GM12878 (cell line): ENCODE data around the gene CYB5A. TPM values are rescaled to one million over a fixed set of nuclear protein-coding genes. Genes with fewer than 3 reads are reported as not detected.

Source experiments
- ATAC-seq: fragments of 200-7000 bp; cut with Tn5 transposase; 3 replicates; pipeline ENCODE4 v1.9.1; 2020; ENCODE audit warnings: mild to moderate bottlenecking, moderate library complexity
- BruUV-seq: library from RNA; stranded (reverse); fragments of 400-500 nt; replicated peaks from 2 replicates; lab custom pipeline; 2021; lab: Mats Ljungman, UMichigan
- CTCF ChIA-PET: fragments of 300-600 bp; sonication (Branson Sonifier 250); formaldehyde crosslinking; extraction: SDS; loops from one replicate; lab custom pipeline; 2021; ENCODE audit warnings: inconsistent platforms; lab: Yijun Ruan, JAX
- POLR2A ChIA-PET: fragments of 350-600 bp; formaldehyde crosslinking; extraction: SDS; loops from one replicate; lab custom pipeline; 2021; ENCODE audit warnings: inconsistent platforms; lab: Charles Lee
- RAD21 ChIA-PET: fragments of 300-600 bp; sonication (Branson Sonifier 250); formaldehyde crosslinking; loops from one replicate; lab custom pipeline; 2023; ENCODE audit warnings: antibody characterized with exemption; ENCODE audit not compliant: unreplicated experiment; lab: Charles Lee
- SMC1A ChIA-PET: fragments of 300-600 bp; sonication (Branson Sonifier 250); formaldehyde crosslinking; loops from one replicate; lab custom pipeline; 2023; ENCODE audit not compliant: unreplicated experiment, uncharacterized antibody; lab: Charles Lee
- DNase-seq: peaks from one replicate; pipeline ENCODE4 v3.0.0-alpha.2; 2011; ENCODE audit warnings: low read depth, low spot score
- FAIRE-seq: peaks from 3 replicates; lab custom pipeline; 2011; peaks lifted over from hg19 to GRCh38; lab: Jason Lieb, UNC
- H2AFZ ChIP-seq: 2 replicates; pipeline ENCODE4 v1.6.0; 2011; ENCODE audit warnings: low read depth, low read length, control low read depth; ENCODE audit not compliant: control insufficient read depth
- H3K27ac ChIP-seq: 2 replicates; pipeline ENCODE4 v1.5.1; 2011; ENCODE audit warnings: control low read depth; ENCODE audit not compliant: control insufficient read depth, insufficient read depth
- H3K27me3 ChIP-seq, 2 experiments: replicated peaks in 1 of 2; 2 replicates each; pipeline versions ENCODE4 v1.6.0 to v1.6.1; 2011; ENCODE audit warnings: low read length in 1 of 2; ENCODE audit not compliant: control insufficient read depth in 2 of 2, insufficient read depth in 2 of 2
- H3K36me3 ChIP-seq, 2 experiments: 2 replicates each; pipeline ENCODE4 v1.5.1; 2011; ENCODE audit warnings: low read length in 1 of 2; ENCODE audit not compliant: control insufficient read depth in 2 of 2, insufficient read depth in 2 of 2
- H3K4me1 ChIP-seq: 2 replicates; pipeline ENCODE4 v1.6.1; 2011; ENCODE audit warnings: mild to moderate bottlenecking, low read length, moderate library complexity, mixed read lengths; ENCODE audit not compliant: control insufficient read depth, insufficient read depth
- H3K4me2 ChIP-seq: 2 replicates; pipeline ENCODE4 v1.6.0; 2011; ENCODE audit warnings: control low read depth; ENCODE audit not compliant: control insufficient read depth, insufficient read depth
- H3K4me3 ChIP-seq: fragments of 200-600 bp; sonication (generic); 2 replicates; pipeline ENCODE4 v1.5.1; 2016
- H3K79me2 ChIP-seq: 2 replicates; pipeline ENCODE4 v1.6.0; 2011; ENCODE audit warnings: low read length; ENCODE audit not compliant: control insufficient read depth, insufficient read depth
- H3K9ac ChIP-seq: 2 replicates; pipeline ENCODE4 v1.8.0; 2011; ENCODE audit warnings: low read length, control low read depth, mixed read lengths; ENCODE audit not compliant: control insufficient read depth, insufficient read depth
- H3K9me3 ChIP-seq: replicated peaks from 3 replicates; pipeline ENCODE4 v1.5.1; 2011; ENCODE audit warnings: mild to moderate bottlenecking, low read length; ENCODE audit not compliant: control insufficient read depth, insufficient read depth
- H4K20me1 ChIP-seq: 2 replicates; pipeline ENCODE4 v1.6.0; 2011; ENCODE audit not compliant: control insufficient read depth, insufficient read depth
- CREM ChIP-seq: IDR thresholded peaks from 2 replicates; pipeline ENCODE4 v1.6.1; 2014; ENCODE audit warnings: antibody characterized with exemption, low read depth
- EED ChIP-seq: sonication (generic); IDR thresholded peaks from 2 replicates; pipeline ENCODE4 v1.6.1; 2016; ENCODE audit warnings: antibody characterized with exemption, low read depth
- MEF2A ChIP-seq: IDR thresholded peaks from 2 replicates; pipeline ENCODE4 v1.6.1; 2011; ENCODE audit warnings: low read depth, mild to moderate bottlenecking, low read length, moderate library complexity; ENCODE audit not compliant: insufficient read depth
- NFYB ChIP-seq: IDR thresholded peaks from 2 replicates; pipeline ENCODE4 v1.6.1; 2011; ENCODE audit warnings: low read depth, mild to moderate bottlenecking, low read length, improper control_type of control experiment, moderate library complexity; ENCODE audit not compliant: insufficient read depth
- RCOR1 ChIP-seq: conservative IDR thresholded peaks from 2 replicates; pipeline ENCODE4 v1.6.1; 2012; ENCODE audit warnings: low read depth, low read length, improper control_type of control experiment
- SP1 ChIP-seq: IDR thresholded peaks from one replicate; pipeline ENCODE4 v1.6.1; 2011; ENCODE audit warnings: low read depth, low read length
- STAT3 ChIP-seq: IDR thresholded peaks from 2 replicates; pipeline ENCODE4 v1.6.1; 2011; ENCODE audit warnings: low read depth, low read length, improper control_type of control experiment
- TCF3 ChIP-seq: IDR thresholded peaks from 2 replicates; pipeline ENCODE4 v1.6.1; 2012; ENCODE audit warnings: low read depth, mild to moderate bottlenecking, low read length, borderline replicate concordance; ENCODE audit not compliant: insufficient read depth
- ZNF622 ChIP-seq: fragments of 450-650 bp; IDR thresholded peaks from 2 replicates; pipeline ENCODE4 v1.6.1; 2017; ENCODE audit warnings: mild to moderate bottlenecking, inconsistent platforms
- WGBS: methylation state at CpG from one replicate; pipeline ENCODE4 v1.1.6; 2016; ENCODE audit warnings: low lambda C conversion rate; ENCODE audit not compliant: insufficient replicate concordance, insufficient coverage; ENCODE audit errors: missing lambda C conversion rate; 5-methylcytosine and 5-hydroxymethylcytosine counted together
- in situ Hi-C: fragments of 300-500 bp; cut with MboI; formaldehyde crosslinking; loops from 9 replicates; pipeline ENCODE4 v1.14.3; 2018; ENCODE audit warnings: mixed read lengths
- intact Hi-C: fragments of 100-400 bp; cut with micrococcal nuclease; formaldehyde crosslinking; loops from one replicate; pipeline ENCODE4 v1.14.2; 2022; ENCODE audit not compliant: unreplicated experiment
- polyA plus RNA-seq, 11 experiments: library from polyadenylated mRNA; depleted of rRNA in 4 of 11; unstranded in 6 of 11; stranded (reverse) in 5 of 11; fragments of >200 nt; fragmentation: Nextera tagmentation in 4 of 11; fragmentation: Illumina TruSeq in 1 of 11; extraction: Ambion mirVana in 4 of 11; extraction: Trizol in 1 of 11; gene quantifications; 1 replicate in 1 of 11; 2 replicates in 10 of 11; pipeline versions ENCODE4 v1.2.1 to v1.2.3, GENCODE V29; 2011 to 2016; ENCODE audit warnings: inconsistent platforms in 2 of 11, missing spikeins in 2 of 11, low read depth in 1 of 11
- total RNA-seq, 4 experiments: library from RNA; depleted of rRNA in 3 of 4; stranded (reverse); fragments of >200 nt in 3 of 4; fragmentation: Illumina TruSeq in 1 of 4; extraction: Trizol in 1 of 4; gene quantifications; 2 replicates each; pipeline versions ENCODE4 v1.2.1 to v1.2.3, GENCODE V29; 2013 to 2021
- TF ChIP-seq, protein P1 (sequence below): IDR thresholded peaks from 2 replicates; pipeline ENCODE4 v1.6.1; 2012; ENCODE audit warnings: low read depth, low read length, improper control_type of control experiment
- TF ChIP-seq, protein P2 (sequence below): fragments of 450-650 bp; IDR thresholded peaks from 2 replicates; pipeline ENCODE4 v1.6.1; 2017; ENCODE audit warnings: low read depth, mild to moderate bottlenecking, moderate library complexity
- TF ChIP-seq, protein P3 (sequence below): fragments of 450-650 bp; IDR thresholded peaks from 2 replicates; pipeline ENCODE4 v1.6.1; 2017; ENCODE audit warnings: mild to moderate bottlenecking, moderate library complexity
- TF ChIP-seq, protein P4 (sequence below): fragments of 450-650 bp; IDR thresholded peaks from 2 replicates; pipeline ENCODE4 v1.6.1; 2016; ENCODE audit warnings: mild to moderate bottlenecking

Gene CYB5A
- total and polyA plus RNA-seq, 10 of the 15 experiments (the other 5 are each of a cell fraction or from before 2014, with no cell fraction given) = 60.2 to 129 (median 103) TPM

DNA sequence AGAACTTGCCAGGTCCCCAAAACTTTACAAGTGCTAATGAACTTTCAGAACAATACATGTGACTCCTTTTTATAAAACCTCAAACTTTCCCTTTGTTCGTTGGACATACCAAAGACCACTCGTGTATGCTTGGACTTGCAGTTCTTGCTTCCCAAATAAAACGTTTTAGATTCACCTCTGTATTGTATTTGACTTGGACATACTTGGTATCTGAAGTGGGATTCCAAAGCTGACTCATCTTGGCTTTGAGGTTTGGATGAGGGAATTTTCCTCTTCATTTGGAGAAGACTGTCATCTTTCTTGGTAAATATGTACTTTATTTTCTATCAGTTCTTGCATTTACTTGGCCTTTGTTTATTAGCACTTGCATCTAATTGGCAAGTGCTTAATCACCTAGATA, 8.0 kb upstream of the CYB5A start:
- intact Hi-C loops (no loop called here), in situ Hi-C loops (no loop called here)
- SMC1A ChIA-PET = interaction anchor here (0.9 kb wide), 2 partner anchors 12 to 34 kb away, joined by 3 to 6 read pairs; no protein-coding TSS in a partner anchor

More for the DNA sequence above, 8.0 kb upstream of the CYB5A start:
- Histone ChIP-seq H4K20me1 (no peaks in the 10 kb centered on the region), H3K36me3 (no peaks in the 10 kb centered on the region), H3K9ac (no peak overlapping the region), H3K9me3 (no peaks in the 10 kb centered on the region), H3K79me2 (no peaks in the 10 kb centered on the region), H3K27me3 (no peaks in the 10 kb centered on the region), H2AFZ (no peak overlapping the region), H3K4me1 (no peaks in the 10 kb centered on the region), H3K27ac (no peak overlapping the region), H3K4me3 (no peak overlapping the region), H3K4me2 (no peak overlapping the region)
- WGBS = 49% methylated on average over 3 of the region's 3 CpGs
- ChIA-PET RAD21 (no interaction called here), CTCF (no interaction called here), POLR2A (no interaction called here)
- no peak for DNase-seq
- no peak for FAIRE-seq
- TF ChIP-seq, protein P1, sequence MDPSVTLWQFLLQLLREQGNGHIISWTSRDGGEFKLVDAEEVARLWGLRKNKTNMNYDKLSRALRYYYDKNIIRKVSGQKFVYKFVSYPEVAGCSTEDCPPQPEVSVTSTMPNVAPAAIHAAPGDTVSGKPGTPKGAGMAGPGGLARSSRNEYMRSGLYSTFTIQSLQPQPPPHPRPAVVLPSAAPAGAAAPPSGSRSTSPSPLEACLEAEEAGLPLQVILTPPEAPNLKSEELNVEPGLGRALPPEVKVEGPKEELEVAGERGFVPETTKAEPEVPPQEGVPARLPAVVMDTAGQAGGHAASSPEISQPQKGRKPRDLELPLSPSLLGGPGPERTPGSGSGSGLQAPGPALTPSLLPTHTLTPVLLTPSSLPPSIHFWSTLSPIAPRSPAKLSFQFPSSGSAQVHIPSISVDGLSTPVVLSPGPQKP = no peak
- TF ChIP-seq EED (no peak), NFYB (no peak), TCF3 (no peak), ZNF622 (no peak), MEF2A (no peak), STAT3 (no peak), SP1 (no peak), RCOR1 (no peak), CREM (no peak)
- TF ChIP-seq, protein P2, sequence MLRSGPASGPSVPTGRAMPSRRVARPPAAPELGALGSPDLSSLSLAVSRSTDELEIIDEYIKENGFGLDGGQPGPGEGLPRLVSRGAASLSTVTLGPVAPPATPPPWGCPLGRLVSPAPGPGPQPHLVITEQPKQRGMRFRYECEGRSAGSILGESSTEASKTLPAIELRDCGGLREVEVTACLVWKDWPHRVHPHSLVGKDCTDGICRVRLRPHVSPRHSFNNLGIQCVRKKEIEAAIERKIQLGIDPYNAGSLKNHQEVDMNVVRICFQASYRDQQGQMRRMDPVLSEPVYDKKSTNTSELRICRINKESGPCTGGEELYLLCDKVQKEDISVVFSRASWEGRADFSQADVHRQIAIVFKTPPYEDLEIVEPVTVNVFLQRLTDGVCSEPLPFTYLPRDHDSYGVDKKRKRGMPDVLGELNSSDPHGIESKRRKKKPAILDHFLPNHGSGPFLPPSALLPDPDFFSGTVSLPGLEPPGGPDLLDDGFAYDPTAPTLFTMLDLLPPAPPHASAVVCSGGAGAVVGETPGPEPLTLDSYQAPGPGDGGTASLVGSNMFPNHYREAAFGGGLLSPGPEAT = no peak
- TF ChIP-seq, protein P3, sequence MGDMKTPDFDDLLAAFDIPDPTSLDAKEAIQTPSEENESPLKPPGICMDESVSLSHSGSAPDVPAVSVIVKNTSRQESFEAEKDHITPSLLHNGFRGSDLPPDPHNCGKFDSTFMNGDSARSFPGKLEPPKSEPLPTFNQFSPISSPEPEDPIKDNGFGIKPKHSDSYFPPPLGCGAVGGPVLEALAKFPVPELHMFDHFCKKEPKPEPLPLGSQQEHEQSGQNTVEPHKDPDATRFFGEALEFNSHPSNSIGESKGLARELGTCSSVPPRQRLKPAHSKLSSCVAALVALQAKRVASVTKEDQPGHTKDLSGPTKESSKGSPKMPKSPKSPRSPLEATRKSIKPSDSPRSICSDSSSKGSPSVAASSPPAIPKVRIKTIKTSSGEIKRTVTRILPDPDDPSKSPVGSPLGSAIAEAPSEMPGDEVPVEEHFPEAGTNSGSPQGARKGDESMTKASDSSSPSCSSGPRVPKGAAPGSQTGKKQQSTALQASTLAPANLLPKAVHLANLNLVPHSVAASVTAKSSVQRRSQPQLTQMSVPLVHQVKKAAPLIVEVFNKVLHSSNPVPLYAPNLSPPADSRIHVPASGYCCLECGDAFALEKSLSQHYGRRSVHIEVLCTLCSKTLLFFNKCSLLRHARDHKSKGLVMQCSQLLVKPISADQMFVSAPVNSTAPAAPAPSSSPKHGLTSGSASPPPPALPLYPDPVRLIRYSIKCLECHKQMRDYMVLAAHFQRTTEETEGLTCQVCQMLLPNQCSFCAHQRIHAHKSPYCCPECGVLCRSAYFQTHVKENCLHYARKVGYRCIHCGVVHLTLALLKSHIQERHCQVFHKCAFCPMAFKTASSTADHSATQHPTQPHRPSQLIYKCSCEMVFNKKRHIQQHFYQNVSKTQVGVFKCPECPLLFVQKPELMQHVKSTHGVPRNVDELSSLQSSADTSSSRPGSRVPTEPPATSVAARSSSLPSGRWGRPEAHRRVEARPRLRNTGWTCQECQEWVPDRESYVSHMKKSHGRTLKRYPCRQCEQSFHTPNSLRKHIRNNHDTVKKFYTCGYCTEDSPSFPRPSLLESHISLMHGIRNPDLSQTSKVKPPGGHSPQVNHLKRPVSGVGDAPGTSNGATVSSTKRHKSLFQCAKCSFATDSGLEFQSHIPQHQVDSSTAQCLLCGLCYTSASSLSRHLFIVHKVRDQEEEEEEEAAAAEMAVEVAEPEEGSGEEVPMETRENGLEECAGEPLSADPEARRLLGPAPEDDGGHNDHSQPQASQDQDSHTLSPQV = no peak
- TF ChIP-seq, protein P4, sequence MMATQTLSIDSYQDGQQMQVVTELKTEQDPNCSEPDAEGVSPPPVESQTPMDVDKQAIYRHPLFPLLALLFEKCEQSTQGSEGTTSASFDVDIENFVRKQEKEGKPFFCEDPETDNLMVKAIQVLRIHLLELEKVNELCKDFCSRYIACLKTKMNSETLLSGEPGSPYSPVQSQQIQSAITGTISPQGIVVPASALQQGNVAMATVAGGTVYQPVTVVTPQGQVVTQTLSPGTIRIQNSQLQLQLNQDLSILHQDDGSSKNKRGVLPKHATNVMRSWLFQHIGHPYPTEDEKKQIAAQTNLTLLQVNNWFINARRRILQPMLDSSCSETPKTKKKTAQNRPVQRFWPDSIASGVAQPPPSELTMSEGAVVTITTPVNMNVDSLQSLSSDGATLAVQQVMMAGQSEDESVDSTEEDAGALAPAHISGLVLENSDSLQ = no peak
- no peak for ATAC-seq
- BruUV-seq = no TSS peak
